ENCODE data around the gene USP32.
"Not testable (repeated sequence)": the region's sequence is repeated elsewhere in the genome, so short reads cannot be mapped to it uniquely, and the experiment has no call there.

DNA sequence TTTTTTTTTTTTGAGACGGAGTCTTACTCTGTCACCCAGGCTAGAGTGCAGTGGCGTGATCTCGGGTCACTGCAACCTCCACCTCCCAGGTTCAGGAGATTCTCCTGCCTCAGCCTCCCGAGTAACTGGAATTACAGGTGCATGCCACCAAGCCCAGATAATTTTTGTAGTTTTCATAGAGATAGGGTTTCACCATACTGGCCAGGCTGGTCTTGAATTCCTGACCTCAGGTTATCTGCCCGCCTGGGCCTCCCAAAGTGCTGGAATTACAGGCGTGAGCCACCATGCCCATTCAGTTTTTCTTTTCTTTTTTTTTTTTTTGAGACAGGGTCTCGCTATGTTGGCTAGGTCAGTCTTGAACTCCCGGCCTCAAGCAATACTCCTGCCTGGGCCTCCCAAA is 164.7 kb downstream of the USP32 start:
- TF ChIP-seq CTCF (IDR thresholded peaks at IDR 0.05; ENCODE audit: control extremely low read depth in 1 of 3, insufficient read depth in 1 of 3, low read depth in 1 of 3, low read length in 3 of 3); POLR2A (IDR thresholded peaks at IDR 0.05; ENCODE audit: control extremely low read depth in 1 of 2, low read depth in 2 of 2, low read length in 2 of 2); RAD21 (IDR thresholded peaks at IDR 0.05 in 1 of 2, conservative IDR thresholded peaks at IDR 0.05 in 1 of 2; ENCODE audit: low read depth in 2 of 2, low read length in 2 of 2); BACH1 (IDR thresholded peaks at IDR 0.05; ENCODE audit: low read length); RBBP5 (IDR thresholded peaks at IDR 0.05; ENCODE audit: borderline replicate concordance, low read depth, low read length); EZH2 (IDR thresholded peaks at IDR 0.05; ENCODE audit: low read depth, low read length, severe bottlenecking); POLR2AphosphoS5 (IDR thresholded peaks at IDR 0.05; ENCODE audit: low read depth, low read length); SP2 (IDR thresholded peaks at IDR 0.05; ENCODE audit: low read length); GTF2F1 (IDR thresholded peaks at IDR 0.05; ENCODE audit: borderline replicate concordance, low read depth, low read length): not testable (repeated sequence)
- TF ChIP-seq, protein P1, sequence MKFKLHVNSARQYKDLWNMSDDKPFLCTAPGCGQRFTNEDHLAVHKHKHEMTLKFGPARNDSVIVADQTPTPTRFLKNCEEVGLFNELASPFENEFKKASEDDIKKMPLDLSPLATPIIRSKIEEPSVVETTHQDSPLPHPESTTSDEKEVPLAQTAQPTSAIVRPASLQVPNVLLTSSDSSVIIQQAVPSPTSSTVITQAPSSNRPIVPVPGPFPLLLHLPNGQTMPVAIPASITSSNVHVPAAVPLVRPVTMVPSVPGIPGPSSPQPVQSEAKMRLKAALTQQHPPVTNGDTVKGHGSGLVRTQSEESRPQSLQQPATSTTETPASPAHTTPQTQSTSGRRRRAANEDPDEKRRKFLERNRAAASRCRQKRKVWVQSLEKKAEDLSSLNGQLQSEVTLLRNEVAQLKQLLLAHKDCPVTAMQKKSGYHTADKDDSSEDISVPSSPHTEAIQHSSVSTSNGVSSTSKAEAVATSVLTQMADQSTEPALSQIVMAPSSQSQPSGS (IDR thresholded peaks at IDR 0.05; ENCODE audit: low read length): not testable (repeated sequence)
